ENCODE data around the gene BMPR1A. TPM values are rescaled to one million over a fixed set of nuclear protein-coding genes. Genes with fewer than 3 reads are reported as not detected.

Gene BMPR1A
- total RNA-seq, 1 experiment from 2014 or later, result 104 TPM

DNA sequence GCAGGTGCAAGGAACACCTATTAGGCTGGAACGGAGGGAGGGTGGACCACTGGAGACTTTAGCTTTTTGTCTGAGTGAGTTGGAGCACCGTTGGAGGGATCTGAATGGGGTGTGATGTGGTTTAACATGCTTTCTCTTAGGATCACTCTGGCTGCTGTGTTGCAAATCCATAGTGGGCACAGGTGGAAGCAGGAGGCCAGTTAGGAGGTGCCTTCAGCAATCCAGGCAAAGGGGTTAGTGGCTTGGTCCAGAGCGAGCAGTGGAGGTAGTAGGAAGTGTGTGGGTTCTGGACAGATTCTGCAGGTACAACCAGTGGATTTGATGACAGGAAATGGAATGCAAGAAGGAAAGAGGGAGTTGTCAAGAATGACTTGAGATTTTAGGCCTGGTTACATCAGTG, 106.0 kb downstream of the BMPR1A start:
- Mint-ChIP-seq H3K9me3 (no peaks in the 10 kb centered on the region), H3K4me1 (peaks cover 78% of the 10 kb centered on the region), H3K27me3 (ENCODE audit: low read depth) (no peaks in the 10 kb centered on the region), H3K4me3 (peak overlapping the region; percentile 20), H3K36me3 (peaks cover 16% of the 10 kb centered on the region), H3K27ac (peak overlapping the region; percentile 99)
- POLR2A ChIA-PET, result no interaction called here
- TF ChIP-seq RELA (CRISPR knock-in tag; IDR thresholded peaks at IDR 0.05; ENCODE audit: borderline replicate concordance) (no peak), ESRRA (CRISPR knock-in tag; IDR thresholded peaks at IDR 0.05; ENCODE audit: borderline replicate concordance) (no peak), ELF4 (CRISPR knock-in tag; IDR thresholded peaks at IDR 0.05; ENCODE audit: low read depth) (no peak), HMGA2 (CRISPR knock-in tag; IDR thresholded peaks at IDR 0.05) (no peak), FOXJ3 (CRISPR knock-in tag; IDR thresholded peaks at IDR 0.05; ENCODE audit: borderline replicate concordance) (no peak), NR3C1 (CRISPR knock-in tag; conservative IDR thresholded peaks at IDR 0.05; ENCODE audit: low read depth) (no peak), IRF2 (CRISPR knock-in tag; IDR thresholded peaks at IDR 0.05; ENCODE audit: borderline replicate concordance, low read depth) (no peak), ATF1 (CRISPR knock-in tag; IDR thresholded peaks at IDR 0.05) (no peak), TP53 (CRISPR knock-in tag; IDR thresholded peaks at IDR 0.05) (no peak), FOXP1 (CRISPR knock-in tag; IDR thresholded peaks at IDR 0.05; ENCODE audit: borderline replicate concordance) (no peak), ZBTB21 (CRISPR knock-in tag; IDR thresholded peaks at IDR 0.05; ENCODE audit: borderline replicate concordance) (no peak)
- TF ChIP-seq, protein P1, sequence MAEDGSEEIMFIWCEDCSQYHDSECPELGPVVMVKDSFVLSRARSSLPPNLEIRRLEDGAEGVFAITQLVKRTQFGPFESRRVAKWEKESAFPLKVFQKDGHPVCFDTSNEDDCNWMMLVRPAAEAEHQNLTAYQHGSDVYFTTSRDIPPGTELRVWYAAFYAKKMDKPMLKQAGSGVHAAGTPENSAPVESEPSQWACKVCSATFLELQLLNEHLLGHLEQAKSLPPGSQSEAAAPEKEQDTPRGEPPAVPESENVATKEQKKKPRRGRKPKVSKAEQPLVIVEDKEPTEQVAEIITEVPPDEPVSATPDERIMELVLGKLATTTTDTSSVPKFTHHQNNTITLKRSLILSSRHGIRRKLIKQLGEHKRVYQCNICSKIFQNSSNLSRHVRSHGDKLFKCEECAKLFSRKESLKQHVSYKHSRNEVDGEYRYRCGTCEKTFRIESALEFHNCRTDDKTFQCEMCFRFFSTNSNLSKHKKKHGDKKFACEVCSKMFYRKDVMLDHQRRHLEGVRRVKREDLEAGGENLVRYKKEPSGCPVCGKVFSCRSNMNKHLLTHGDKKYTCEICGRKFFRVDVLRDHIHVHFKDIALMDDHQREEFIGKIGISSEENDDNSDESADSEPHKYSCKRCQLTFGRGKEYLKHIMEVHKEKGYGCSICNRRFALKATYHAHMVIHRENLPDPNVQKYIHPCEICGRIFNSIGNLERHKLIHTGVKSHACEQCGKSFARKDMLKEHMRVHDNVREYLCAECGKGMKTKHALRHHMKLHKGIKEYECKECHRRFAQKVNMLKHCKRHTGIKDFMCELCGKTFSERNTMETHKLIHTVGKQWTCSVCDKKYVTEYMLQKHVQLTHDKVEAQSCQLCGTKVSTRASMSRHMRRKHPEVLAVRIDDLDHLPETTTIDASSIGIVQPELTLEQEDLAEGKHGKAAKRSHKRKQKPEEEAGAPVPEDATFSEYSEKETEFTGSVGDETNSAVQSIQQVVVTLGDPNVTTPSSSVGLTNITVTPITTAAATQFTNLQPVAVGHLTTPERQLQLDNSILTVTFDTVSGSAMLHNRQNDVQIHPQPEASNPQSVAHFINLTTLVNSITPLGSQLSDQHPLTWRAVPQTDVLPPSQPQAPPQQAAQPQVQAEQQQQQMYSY (CRISPR knock-in tag; IDR thresholded peaks at IDR 0.05), result no peak
- TF ChIP-seq, protein P2, sequence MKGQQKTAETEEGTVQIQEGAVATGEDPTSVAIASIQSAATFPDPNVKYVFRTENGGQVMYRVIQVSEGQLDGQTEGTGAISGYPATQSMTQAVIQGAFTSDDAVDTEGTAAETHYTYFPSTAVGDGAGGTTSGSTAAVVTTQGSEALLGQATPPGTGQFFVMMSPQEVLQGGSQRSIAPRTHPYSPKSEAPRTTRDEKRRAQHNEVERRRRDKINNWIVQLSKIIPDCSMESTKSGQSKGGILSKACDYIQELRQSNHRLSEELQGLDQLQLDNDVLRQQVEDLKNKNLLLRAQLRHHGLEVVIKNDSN (CRISPR knock-in tag; IDR thresholded peaks at IDR 0.05), result no peak
- TF ChIP-seq, protein P3, sequence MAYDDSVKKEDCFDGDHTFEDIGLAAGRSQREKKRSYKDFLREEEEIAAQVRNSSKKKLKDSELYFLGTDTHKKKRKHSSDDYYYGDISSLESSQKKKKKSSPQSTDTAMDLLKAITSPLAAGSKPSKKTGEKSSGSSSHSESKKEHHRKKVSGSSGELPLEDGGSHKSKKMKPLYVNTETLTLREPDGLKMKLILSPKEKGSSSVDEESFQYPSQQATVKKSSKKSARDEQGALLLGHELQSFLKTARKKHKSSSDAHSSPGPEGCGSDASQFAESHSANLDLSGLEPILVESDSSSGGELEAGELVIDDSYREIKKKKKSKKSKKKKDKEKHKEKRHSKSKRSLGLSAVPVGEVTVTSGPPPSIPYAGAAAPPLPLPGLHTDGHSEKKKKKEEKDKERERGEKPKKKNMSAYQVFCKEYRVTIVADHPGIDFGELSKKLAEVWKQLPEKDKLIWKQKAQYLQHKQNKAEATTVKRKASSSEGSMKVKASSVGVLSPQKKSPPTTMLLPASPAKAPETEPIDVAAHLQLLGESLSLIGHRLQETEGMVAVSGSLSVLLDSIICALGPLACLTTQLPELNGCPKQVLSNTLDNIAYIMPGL (CRISPR knock-in tag; IDR thresholded peaks at IDR 0.05), result no peak
- TF ChIP-seq, protein P4, sequence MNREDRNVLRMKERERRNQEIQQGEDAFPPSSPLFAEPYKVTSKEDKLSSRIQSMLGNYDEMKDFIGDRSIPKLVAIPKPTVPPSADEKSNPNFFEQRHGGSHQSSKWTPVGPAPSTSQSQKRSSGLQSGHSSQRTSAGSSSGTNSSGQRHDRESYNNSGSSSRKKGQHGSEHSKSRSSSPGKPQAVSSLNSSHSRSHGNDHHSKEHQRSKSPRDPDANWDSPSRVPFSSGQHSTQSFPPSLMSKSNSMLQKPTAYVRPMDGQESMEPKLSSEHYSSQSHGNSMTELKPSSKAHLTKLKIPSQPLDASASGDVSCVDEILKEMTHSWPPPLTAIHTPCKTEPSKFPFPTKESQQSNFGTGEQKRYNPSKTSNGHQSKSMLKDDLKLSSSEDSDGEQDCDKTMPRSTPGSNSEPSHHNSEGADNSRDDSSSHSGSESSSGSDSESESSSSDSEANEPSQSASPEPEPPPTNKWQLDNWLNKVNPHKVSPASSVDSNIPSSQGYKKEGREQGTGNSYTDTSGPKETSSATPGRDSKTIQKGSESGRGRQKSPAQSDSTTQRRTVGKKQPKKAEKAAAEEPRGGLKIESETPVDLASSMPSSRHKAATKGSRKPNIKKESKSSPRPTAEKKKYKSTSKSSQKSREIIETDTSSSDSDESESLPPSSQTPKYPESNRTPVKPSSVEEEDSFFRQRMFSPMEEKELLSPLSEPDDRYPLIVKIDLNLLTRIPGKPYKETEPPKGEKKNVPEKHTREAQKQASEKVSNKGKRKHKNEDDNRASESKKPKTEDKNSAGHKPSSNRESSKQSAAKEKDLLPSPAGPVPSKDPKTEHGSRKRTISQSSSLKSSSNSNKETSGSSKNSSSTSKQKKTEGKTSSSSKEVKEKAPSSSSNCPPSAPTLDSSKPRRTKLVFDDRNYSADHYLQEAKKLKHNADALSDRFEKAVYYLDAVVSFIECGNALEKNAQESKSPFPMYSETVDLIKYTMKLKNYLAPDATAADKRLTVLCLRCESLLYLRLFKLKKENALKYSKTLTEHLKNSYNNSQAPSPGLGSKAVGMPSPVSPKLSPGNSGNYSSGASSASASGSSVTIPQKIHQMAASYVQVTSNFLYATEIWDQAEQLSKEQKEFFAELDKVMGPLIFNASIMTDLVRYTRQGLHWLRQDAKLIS (CRISPR knock-in tag; IDR thresholded peaks at IDR 0.05; ENCODE audit: borderline replicate concordance), result no peak
- TF ChIP-seq, protein P5, sequence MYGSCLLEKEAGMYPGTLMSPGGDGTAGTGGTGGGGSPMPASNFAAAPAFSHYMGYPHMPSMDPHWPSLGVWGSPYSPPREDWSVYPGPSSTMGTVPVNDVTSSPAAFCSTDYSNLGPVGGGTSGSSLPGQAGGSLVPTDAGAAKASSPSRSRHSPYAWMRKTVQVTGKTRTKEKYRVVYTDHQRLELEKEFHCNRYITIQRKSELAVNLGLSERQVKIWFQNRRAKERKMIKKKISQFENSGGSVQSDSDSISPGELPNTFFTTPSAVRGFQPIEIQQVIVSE (CRISPR knock-in tag; IDR thresholded peaks at IDR 0.05; ENCODE audit: borderline replicate concordance), result no peak
- TF ChIP-seq, protein P6, sequence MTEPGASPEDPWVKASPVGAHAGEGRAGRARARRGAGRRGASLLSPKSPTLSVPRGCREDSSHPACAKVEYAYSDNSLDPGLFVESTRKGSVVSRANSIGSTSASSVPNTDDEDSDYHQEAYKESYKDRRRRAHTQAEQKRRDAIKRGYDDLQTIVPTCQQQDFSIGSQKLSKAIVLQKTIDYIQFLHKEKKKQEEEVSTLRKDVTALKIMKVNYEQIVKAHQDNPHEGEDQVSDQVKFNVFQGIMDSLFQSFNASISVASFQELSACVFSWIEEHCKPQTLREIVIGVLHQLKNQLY (CRISPR knock-in tag; IDR thresholded peaks at IDR 0.05), result no peak
- DNase-seq (ENCODE audit: low spot score), result no peak
- ATAC-seq, result peak; percentile 2; the same call in 1 of the 2 replicates
- CTCF ChIA-PET, result no interaction called here
